Measurements from ENCODE around the gene PDE3A.
"Not testable (repeated sequence)": the region's sequence is repeated elsewhere in the genome, so short reads cannot be mapped to it uniquely, and the experiment has no call there.

PDE3A gene

DNA sequence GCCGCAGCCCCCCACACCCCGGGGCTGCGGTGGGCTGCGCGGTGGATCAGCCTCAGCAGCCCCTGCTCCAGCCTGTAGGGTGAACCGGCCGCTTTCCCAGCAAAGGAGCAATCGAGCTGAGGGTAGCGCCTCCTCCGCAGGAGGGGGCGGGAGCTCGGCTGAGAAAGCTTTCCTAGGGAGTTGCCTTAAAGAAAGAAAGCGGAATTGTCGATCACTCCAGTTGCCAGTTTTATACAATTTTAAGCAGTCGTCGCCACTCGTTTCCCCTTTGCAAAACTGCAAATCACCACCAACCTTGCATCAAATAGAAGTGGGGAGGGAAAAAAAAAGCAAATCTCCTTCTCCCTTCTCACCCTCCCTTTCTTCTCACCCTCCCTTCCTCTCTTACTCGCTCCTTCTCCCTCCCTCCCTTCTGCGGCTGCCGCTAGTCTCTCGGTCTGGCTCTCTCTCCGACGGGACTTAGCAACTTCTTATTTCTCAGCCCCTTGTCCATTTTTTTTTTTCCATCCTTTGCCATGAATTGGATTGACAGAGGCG is at the start of gene PDE3A:
Gene PDE3A (plus strand): TSS at position 424 of the 537 bp plus-strand sequence. CDS start 748 bp downstream, outside the sequence.
- DNase-seq, result no peak

DNA sequence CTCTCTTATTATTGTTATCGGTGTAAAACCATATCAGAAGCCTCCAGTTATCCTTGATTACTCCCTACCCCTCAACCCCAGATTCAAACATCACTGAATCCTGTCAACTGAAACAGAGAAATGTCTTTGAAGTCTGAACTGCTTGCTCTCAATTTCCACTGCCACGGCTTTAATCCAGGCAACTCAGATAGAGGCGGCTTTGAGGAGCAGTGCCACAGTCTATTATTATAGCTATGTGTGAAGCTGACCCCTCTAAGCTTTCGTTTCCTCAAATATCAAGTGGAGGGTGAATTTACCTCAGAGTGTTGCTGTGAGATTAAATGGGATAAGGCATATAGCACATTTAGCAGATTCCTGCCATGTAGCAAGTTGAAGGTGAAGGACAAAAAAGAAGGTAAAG is 49.0 kb upstream of the PDE3A start:
- DNase-seq, result no peak

DNA sequence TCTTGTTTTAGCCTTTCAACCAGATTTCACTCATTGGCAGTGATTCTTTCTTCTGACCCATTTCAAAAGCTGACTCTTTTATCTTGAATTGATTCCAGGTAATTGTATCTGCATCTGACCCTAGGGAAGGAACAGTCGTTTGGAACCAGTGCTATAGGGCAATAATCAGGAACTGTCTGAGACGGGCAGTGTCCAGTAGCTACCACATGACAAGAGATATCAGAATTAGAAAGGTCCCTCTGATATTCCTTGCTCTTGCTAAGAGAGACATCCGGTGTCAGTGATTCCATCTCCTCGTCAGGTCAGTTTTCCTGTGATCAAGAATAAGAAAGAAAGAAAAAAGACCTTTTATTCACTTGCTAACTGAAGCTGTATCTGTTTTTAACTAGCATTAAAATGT is 47.8 kb upstream of the PDE3A start:
- no peak for DNase-seq

DNA sequence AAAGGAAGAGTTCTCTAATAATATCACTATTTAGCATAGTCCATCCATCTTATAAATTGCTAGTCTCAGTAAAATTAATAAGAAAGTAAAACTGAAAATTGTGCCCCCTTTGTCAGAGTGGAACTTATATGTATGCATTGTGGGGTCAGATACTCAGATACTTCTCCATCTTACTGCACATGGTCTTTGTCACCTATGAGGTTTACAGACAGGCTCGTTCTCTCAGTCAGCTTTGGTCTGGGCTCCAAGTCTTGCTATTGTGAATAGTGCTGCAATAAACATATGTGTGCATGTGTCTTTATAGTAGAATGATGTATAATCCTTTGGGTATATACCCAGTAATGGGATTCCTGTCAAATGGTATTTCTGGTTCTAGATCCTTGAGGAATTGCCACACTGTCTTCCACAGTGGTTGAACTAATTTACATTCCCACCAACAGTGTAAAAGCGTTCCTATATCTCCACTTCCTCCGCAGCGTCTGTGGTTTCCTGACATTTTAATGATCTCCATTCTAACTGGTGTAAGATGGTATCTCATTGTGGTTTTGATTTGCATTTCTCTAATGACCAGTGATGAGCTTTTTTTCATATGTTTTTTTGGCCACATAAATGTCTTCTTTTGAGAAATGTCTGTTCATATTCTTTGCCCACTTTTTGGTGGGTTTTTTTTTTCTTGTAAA is 37.4 kb upstream of the PDE3A start:
- not testable (repeated sequence) for DNase-seq

DNA sequence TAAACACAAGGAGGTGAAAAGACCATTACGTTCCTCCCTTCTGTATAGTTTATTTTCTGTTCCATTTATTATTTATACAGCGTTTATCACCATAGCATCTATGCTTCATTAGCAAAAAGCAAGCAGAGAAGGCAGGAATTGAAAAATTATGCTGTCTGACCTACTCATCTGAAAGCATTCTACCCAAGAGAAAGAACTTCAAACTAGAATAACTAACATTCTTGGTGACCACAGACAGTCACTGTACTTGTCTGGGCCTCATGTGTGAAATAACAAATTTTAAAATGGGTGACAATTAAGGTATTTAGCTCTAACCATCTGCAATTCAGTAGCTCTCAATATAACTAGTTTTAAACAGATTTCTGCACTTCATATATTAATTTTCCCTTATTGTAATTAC is 29.3 kb upstream of the PDE3A start:
- DNase-seq, result no peak

DNA sequence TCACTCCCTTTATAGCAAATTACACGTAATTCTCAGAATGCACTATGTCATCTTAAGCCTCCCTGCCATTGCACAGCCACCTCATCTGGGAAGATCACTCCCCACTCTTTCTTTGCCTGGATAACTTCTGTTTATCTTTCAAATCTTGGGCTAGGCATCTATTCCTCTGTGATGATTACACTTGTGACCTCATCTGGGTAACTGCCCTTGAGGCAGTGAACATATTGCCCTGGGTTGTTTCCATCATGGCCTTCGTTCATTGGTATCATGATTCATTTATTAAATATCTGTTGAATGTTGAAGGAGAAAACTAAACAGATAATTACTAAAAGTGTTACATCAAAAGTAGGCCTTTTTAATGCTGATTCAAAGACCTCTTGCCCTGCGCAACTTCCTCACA is 26.2 kb upstream of the PDE3A start:
- DNase-seq, result no peak

DNA sequence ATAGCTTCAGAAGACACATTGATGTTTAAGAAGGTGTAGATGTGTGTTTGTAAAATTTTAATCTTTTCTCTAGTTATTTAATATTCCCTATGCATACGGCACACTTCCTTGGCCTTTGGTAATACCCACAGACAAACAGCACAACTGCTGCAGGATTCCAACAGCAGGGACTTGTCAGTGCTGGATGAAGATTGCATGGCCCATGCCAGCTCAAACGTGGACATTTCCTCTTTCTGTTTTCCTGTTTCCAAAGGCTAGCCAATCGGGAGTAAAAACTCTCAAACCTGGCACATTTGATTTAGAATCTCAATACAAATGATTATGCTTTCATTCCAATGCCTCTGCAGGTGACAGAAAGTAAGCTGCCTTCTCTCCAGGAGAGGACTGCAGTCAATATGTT is 22.5 kb upstream of the PDE3A start:
- DNase-seq, result no peak

DNA sequence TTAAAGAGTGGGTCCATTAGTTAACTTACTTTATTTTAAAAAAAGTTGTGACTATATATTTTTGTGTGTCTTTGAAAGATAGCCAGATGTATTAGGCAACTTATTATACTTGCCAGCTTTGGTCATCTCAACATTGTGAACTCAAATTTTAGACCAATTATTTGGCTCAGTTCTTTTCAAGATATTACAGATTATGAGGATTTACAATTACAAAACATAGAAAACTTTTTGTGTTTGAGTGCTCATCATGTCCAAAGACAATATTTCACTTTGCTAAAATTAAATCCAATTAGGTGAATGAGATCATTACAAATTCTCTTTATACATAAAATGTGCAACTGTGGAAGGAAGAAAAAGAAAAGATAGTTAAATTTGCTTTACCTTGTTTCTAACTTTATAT is 18.3 kb upstream of the PDE3A start:
- no peak for DNase-seq

DNA sequence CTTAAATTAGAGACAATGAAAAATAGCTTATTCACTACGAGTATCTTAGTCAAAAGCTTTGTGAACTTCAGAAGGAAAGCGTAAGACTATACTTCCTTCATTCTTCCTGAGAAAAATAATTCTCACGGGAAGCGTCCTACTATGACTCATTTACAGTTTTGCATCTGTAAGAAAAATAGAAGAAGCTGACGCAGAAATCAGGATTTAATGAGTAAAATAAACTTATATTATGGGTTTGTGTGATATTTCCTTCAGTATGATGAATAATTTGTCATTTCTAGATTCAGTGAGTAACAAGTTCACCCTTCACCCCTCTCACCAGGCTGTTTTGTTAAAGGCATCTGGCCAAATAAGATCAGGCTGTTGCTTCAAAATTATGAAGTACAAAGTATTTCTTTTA is 17.8 kb upstream of the PDE3A start:
- DNase-seq, result no peak

DNA sequence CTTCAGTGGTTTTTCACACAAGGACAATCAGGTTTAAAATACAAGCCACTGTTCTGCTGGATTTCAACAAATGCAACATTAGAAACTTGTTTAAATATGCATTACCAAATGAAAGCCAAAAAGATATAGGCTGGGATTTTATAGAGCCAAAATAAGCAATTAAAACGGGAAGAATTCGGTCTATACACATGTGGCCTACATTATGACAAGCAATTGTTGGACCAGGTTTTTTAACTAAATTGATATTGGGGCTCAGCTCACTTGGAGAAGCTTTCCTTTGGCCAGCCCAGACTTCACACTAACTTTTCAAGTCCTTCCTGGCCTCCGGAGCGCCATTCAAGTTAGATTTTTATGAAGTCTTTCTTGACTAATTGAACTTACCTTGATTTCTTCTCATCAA is 16.9 kb upstream of the PDE3A start:
- no peak for DNase-seq

DNA sequence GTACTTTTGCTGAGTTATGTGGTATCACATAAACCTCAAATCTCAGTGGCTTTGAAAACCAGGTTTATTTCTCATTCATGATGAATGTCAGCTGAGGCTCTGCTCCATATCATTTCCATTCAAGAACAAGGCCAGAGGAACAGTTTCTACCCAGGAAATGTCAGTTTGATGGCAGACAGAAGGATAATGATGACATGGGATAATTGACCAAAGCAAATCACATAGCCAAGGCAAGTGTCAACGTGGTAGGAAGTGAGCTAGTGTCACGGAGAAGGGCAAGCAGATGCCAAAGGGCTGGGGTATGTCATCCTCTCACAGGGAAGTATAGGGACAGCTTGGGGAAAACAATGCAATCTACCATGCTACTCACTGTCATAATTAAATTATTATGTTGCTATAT is 12.3 kb upstream of the PDE3A start:
- no peak for DNase-seq

DNA sequence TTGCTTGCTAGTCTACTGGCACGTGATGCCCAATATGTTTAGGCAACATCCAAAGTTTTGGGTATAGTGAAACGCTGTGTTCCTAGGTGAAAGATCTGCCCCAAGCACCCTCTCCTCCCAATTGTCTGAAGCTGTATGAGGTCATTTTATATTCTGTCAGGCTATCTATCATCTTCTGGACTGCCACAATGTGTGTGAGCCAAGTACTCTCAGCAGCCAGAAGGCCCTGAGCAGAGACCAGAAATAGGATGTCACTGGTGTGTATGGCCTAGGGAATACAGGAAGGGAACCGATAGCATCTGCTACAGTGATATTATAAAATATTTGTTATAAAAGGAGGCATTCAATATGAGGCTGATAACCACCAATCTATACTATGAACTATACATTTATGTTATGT is 7.9 kb upstream of the PDE3A start:
- DNase-seq, result no peak

DNA sequence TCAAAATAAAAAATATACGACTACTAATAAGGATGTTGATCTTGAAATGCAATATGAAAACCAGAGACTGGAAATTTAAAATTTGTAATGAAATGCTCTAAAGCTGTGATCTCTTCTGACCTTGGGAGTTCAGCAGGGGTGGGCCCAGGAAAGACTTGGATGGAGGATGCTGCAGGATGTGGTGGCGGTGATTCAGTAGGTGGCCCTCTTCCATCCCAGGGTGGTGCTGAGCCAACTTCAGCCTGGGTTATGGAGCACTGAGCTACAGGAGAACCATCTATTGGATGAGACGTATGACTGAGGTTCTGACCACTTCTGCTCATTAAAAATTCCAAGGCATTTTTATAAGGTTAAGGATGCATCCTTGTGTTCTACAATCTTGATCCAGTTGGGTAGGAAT is 6.9 kb upstream of the PDE3A start:
- DNase-seq, result no peak

DNA sequence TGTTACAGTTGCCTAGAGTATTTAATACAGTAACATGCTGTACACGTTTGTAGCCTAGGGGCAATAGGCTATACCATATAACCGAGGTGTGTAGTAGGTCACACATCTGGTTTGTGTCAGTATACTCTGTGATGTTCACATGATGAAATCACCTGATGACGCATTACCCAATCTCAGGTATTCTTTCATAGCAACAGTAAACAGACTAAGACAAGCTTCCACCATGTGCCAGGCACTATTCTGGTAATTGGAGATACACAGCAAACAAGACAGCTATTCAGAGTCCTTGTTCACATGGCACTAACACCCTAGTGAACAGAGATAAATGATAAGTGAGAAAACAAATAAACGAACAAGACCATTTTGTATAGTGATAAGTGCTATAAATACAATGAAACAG is 3.8 kb upstream of the PDE3A start:
- no peak for DNase-seq

DNA sequence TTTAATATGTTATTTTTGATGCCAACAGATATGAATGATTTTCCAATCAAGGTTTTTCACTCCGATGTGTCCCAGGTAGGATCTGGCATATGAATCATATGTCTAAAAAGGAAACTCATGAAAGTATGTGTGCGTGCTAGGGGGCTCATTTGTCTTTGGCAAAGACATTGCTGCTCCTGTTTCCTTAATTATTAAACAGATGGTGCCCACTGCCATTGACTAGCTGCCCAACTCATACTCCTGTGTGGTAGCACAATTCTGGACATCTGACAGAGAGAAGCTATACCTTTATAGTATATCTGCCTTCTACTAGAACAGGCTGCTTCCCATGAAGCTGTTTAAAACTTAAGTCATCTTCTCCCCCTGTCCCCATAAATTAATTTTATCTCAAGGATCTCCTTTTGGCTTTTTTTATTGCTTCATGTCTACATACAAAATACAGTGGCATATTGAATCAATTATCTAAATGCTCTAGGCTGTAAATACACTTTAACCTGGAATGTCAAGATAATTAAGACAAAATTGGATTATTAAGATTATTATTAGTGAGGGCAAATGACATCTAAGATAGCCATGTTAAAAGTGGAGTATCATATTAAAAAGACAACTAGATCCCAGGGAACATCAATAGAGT is 1.4 kb upstream of the PDE3A start:
- DNase-seq, result no peak

DNA sequence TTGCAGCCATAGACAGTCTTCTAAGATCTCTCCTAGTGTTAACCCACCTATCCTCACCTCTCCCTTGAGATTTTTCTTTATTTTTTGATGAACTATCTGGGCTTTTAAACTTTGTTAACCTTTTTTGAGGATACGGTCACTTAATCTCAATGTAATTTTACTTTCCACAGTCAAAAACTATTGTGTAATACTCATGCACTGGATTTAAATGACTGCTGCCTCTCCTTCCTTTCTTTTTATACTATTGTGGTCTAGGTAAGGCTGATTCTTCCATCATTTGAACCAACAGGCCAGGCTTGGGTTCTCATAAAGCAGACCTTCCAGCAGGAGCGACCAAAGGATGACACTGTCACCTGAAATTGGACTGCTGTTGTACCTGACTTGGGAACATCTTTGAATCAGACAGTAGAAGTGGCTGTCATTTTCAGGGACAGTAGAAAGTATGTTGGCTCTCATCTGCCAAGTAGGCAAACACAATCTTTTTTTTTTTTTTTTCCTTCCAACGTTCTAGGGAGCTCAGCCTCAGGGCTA is 689 bp upstream of the PDE3A start:
- DNase-seq, result no peak

DNA sequence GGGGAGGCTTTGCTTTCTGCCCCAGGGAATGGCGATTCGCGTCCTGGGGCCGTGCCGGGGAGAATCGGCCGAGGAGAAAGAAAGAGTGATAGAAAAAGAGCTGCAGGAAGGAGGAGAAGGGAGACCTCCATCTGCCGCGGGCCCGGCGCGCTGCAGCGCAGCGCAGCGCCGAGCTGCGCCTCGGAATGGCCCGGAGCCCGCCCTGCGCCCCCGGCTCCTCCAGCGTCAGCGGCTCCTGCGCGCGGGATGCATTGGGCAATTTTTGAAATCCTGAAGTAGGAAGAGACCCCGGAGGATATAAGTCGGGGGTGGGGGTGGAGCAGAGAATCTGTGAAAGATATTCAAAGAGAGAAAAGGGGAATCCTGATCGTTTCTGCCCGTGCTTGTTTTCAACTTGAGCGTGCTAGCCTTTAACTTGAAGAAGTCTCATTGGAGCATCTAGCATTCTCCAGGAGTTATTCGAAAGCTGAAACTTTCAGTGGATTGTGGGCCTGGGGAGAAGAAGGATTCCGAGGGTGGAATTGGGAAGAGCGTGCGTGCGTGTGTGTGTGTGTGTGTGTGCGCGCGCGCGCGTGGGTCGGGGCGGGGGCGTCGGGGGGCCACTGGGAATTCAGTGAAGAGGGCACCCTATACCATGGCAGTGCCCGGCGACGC is 441 bp downstream of the PDE3A start:
- no peak for DNase-seq

DNA sequence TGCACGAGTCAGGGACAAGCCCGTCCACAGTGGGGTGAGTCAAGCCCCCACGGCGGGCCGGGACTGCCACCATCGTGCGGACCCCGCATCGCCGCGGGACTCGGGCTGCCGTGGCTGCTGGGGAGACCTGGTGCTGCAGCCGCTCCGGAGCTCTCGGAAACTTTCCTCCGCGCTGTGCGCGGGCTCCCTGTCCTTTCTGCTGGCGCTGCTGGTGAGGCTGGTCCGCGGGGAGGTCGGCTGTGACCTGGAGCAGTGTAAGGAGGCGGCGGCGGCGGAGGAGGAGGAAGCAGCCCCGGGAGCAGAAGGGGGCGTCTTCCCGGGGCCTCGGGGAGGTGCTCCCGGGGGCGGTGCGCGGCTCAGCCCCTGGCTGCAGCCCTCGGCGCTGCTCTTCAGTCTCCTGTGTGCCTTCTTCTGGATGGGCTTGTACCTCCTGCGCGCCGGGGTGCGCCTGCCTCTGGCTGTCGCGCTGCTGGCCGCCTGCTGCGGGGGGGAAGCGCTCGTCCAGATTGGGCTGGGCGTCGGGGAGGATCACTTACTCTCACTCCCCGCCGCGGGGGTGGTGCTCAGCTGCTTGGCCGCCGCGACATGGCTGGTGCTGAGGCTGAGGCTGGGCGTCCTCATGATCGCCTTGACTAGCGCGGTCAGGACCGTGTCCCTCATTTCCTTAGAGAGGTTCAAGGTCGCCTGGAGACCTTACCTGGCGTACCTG is 1.1 kb downstream of the PDE3A start:
- no peak for DNase-seq

DNA sequence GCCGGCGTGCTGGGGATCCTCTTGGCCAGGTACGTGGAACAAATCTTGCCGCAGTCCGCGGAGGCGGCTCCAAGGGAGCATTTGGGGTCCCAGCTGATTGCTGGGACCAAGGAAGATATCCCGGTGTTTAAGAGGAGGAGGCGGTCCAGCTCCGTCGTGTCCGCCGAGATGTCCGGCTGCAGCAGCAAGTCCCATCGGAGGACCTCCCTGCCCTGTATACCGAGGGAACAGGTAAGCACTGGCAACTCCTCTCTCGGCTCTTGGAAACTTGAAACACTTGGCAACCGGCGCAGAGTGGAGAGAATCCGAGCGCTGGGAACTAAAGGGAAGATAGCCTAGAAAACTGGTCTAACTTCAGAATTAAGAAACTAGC is 1.7 kb downstream of the PDE3A start:
- no peak for DNase-seq

DNA sequence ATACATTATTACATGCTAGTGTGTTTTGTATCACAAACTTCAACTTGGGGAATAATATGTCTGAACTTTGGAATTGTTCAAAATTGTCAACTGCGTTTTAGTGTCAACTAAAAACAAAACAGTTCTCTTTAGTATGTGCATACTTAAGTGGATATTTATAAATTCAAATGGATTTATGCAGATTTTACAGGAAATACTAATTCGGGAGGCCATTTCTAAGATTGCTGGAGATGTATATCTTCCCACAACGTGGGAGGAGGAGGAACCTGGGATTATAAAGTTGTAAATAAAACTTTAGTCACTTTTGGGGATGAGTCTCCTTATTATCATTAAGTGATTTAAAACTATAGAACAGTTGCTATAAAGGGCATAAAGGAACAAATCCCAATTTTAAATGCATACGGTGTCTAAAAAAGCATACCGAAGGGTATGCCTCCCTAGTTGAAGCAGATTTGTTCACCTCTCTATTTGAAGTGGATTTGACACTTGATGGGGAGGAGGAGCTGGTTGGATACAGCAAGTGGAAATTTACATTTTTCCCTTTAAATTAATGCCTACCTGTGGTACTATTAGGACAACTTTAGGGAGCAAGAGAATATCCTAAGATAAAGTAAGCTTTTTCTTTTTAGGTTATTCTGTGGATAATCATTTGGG is 2.7 kb downstream of the PDE3A start:
- DNase-seq, result no peak

DNA sequence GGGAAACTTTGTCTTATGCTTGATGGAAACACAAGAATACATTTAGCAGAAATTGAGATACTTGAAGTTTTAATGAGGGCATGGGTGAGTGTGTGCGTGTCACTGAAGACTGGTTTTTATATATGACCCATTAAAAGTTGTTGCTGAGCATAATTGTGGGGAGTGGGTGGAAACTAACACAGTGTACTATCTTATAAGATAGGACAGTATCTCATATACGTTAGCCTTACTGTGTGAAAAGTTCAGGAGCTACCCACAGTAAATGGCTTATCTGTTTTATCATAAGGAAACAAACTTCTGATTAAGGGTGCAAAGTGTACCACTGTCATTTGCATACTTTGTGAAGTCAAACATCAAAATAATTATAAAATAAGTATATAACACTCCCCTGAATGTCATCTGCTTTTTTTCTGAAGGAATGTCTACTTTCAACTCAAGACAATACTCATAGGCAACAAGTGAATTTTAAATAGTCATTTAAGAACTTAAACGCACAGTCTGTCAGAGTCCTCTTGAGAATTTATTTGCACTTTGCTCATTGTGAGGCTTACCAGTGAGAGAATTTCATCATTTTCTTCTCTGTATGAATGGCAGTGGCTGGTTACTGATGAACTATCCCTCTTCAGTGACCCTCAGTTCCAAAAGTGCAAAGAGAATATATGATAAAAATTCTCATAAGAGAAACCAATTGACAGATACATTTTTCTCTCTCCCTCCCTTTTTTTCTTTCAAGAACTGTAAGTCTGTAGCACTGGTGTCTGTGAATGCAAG is 4.2 kb downstream of the PDE3A start:
- no peak for DNase-seq

DNA sequence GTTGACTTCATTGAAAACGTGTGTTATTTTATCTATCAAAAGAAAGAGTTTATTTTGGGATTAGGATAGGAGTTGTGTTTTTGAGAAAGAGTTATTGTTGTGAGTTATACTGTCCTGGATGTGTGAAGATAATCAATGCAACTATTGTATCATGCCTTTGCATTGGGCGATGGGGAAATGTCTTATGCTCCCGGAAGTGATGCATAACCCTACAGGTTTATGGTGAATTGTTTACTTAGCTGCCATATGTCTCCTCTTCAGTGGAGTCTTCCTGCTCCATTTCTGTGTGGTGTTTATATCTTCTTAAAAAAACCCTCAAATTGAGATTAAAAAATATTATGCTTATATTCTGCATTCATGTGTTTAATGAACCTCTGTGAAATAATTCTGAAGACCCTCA is 6.5 kb downstream of the PDE3A start:
- DNase-seq, result no peak

Data from CD4-positive, alpha-beta T cell treated with Interleukin-1 beta for 1 hour (primary cell).